ELR (cell line): ENCODE measurements around the gene ANXA2.
"Not testable (repeated sequence)": the region's sequence is repeated elsewhere in the genome, so short reads cannot be mapped to it uniquely, and the experiment has no call there.

Experiments used
- DNase-seq: peaks from one replicate; pipeline ENCODE4 v3.0.0-alpha.2; 2015; ENCODE audit warnings: low read depth

The ANXA2 gene

GRCh38 chr15:60410350-60410749, 12.6 kb upstream of the ANXA2 start:
- not testable (repeated sequence) for DNase-seq

DNA sequence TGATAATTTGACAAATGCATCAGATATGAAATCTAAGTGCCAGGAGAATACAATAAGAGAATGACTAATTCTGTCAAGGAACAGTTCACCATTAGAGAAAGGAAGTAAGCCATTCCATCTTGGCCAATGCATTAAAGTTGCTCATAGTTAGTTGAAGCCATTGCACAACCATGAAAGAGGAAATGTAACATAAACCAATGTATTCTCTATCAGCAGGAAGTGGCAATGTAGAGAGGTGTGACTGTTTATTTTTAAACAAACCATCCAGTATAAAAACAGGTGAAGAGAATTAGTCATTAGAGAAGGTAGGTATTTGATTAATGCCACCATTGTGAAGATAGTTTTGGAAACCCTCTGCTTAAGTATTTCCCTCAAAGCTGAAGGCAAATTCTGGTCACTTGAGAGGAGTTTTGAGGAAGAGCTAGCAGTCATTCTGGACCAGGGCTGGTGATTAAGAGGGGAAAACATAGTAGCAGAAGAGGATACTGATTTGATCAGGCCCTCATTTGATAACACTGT, 10.7 kb upstream of the ANXA2 start:
- peak; percentile 94 for DNase-seq

DNA sequence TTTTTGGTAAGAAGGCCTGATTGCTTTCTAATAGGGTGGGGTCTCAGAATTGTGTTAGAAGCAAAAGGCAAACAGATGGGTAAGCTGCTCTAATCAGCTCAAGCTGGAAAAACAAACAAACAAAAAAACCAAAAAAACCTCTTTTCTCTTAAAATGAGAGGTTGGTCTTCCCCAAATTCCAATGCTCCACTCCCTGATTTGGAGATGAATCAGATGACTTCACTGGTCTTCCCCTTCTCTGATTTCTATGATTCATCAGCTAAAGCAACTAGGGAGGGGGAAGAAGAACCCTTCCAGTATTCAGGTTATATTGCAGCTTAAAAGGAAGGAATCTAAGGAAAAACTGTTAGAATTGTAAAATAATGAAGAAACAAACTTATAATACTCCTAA, 9.6 kb upstream of the ANXA2 start:
- DNase-seq: peak; percentile 89

DNA sequence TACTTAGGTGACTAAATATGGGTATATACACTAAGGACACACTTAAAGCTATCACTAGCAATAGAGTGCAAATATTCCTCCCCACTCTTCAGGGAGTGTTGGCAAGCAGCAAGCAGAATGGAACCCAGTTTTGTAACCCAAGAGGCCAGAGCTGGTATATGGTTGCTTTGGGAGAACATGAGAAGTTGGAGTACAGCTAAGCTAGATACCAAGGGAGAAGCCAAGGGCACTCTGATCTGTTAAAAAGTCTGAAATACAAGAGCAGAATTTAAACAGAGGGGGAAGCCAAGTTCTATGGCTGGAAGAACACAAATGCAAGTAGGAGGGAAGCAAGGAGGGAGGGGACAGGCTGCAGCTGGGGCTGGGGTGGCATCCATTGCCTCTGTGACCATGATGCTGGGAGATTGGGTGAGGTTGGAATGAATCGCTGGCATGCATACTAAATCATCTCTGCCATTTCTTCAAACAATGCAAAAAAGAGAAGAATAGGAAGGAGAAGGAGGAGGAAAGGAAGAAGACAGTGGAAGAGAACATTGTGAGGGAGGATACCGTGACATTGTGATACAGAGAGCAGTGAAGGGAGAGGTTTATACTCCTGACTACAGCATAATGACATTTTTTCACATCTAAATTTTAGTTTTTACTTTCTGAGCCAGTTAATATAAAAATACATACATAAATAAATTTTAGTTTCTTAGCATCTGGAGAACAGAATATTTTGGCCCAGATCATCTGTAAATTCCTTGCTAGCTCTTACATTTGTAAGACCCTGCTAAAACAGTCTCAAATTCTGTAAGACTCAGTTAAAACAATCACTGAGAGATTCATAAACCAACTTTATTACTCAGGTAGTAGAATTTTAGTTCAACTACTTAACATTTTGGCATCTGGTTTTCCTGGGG, 9.0 kb upstream of the ANXA2 start:
- DNase-seq: no peak

GRCh38 chr15:60405399-60405798, 7.6 kb upstream of the ANXA2 start:
- no peak for DNase-seq

DNA sequence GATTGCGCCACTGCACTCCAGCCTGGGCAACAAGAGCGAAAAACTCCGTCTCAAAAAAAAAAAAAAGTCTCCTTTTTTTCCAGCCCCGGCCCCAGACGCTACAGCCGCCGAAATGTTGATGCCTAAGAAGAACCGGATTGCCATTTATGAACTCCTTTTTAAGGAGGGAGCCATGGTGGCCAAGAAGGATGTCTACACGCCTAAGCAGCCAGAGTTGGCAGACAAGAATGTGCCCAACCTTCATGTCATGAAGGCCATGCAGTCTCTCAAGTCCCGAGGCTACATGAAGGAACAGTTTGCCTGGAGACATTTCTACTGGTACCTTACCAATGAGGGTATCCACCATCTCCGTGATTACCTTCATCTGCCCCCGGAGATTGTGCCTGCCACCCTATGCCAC, 6.6 kb upstream of the ANXA2 start:
- not testable (repeated sequence) for DNase-seq

DNA sequence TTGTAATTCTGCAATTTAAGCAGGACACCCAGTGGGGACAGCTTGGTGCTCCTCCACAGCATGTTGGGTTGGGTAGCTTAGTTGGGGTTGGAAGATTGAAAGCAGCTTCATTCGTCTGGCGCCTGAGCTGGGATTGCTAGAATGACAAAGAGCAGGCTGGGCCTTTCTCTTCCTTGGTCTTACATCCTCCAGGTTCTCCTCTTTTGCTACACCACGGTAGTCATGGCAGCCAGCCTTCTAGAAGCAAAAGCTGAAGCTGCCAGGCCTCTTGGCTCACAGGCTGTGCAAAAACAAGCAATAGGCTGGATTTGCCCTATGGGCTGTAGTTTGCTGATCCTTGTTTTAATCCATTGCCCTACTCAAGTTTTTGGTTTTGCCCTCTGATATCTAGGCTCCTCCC, 3.2 kb upstream of the ANXA2 start:
- no peak for DNase-seq

DNA sequence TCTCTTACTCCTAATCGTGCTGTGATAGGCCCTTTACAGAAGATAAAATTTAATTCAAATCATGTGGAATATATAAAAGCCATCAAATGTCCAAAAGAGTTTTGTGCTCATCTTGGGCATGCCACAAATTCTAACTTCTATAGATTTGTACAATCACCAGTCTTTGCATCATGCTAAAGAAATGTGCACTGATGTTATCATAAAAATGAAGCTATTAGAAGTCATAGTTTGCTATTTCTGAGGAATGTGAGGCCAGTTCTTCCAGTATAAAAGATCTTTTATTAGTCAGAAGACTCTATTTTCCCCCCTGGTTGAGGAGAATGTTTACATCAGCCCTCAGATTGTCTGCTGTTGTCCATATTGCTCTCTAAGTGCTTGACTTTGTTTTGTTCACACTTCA, 2.1 kb upstream of the ANXA2 start:
- DNase-seq: peak; percentile 95

DNA sequence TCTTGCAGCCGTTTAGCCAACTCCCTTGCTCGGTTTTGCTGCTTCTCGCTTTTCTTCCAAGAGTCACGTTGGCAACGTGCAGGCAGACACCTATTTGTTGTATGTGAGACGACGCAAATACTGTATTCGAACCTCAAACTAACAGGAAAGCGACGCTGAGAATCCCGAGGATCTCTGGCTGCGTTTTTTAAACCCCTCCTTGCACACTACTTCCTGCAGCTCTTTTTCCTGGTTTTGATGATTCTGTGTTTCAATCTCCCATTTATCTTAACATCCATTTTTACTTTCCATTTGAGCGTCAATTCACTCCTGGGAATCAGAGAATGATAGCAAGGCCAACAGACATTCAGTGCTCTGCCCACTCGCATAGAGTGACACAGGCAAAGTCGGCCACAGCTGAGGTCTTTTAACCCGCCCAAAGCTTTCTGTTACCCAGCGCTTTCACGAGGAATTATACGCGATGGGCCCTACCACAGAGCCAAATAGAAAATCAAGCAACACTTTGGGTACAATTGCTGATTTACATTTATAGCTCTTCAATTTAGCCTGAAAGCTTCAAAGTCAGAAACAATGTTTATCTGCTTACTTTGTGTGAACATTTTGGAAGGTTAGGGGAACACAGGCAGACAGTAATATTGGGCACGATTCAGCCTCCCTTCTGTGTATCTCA, 1.6 kb upstream of the ANXA2 start:
- DNase-seq: peak; percentile 67

- DNase-seq: peak; percentile 88
These were observed 621 bp downstream of the ANXA2 start for GRCh38 chr15:60396958-60397771.

DNA sequence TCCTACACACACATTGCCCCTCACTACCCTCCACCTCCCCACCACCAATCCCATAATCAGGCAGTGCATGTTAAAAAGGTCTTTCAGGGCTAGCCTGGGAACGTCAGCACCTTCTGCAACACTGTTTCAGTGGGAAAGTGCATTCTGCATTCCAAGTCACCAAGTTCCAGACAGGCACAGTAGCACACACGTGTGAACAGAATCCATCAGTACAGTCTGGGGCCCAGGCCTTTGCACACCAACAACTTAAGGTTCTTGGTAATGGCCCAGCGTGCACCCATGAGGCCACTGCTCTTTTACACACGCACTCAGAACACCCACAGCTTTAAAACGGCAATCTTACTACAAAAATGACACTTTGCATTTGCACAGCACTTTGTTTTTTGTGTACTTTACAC, 1.2 kb downstream of the ANXA2 start:
- DNase-seq: no peak

DNA sequence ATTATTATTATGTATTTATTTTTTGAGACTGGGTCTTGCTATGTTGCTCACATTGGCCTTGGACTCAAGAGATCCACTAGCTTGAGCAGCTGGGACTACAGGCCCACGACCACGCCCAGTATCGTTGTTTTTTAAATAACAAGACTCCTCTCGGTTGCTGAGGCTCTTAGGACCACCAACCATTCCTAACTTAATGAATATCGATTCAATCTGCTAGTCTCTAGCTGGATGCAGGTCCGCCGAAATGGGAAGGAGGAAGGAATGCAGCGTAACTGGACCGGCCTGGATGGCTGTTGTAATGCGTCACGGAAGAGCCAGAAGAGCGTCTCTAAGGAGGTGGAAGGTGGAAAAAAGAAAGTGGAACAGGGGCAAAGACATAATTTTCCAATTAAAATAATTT, 1.7 kb downstream of the ANXA2 start:
- peak; percentile 57 for DNase-seq

DNA sequence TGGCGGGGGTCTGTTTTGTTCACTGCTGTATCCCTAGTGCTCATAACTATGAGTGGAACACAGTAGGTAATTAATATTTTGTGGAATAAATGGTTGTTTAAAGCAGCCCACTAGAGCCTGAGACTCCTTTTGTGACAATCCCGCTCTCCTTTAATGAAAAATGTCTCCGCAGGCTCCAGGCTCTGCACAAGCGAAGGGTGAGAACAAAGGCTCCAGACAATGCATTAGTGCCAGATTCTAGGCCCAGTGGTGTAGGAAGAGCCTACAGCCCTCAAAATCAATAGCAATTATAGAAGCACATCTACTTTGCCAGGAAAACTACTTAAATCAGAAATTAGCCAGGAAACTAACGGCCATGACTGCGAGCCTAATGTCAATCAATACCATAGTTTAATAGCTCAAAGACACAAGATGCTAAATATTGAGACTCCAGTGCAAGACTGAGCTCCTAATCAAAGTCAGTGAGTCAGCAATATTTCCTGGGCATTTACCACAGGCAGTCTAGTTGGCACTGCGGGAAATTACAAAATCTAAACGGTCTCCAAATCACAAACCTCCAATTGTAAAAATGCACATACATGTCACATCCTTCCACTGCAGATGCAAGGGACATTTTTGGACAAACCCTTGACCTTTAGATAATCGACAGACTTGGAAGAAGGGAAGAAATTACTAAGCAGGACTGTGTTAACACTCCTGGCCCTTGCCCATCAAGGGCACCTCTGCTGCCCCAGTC, 2.3 kb downstream of the ANXA2 start:
- peak; percentile 51 for DNase-seq

GRCh38 chr15:60394689-60395097, 3.1 kb downstream of the ANXA2 start:
- DNase-seq: peak; percentile 53

GRCh38 chr15:60392986-60393790, 4.6 kb downstream of the ANXA2 start:
- peak; percentile 99 for DNase-seq

- peak; percentile 88 for DNase-seq
These were observed 5.2 kb downstream of the ANXA2 start for GRCh38 chr15:60392601-60392985.

DNA sequence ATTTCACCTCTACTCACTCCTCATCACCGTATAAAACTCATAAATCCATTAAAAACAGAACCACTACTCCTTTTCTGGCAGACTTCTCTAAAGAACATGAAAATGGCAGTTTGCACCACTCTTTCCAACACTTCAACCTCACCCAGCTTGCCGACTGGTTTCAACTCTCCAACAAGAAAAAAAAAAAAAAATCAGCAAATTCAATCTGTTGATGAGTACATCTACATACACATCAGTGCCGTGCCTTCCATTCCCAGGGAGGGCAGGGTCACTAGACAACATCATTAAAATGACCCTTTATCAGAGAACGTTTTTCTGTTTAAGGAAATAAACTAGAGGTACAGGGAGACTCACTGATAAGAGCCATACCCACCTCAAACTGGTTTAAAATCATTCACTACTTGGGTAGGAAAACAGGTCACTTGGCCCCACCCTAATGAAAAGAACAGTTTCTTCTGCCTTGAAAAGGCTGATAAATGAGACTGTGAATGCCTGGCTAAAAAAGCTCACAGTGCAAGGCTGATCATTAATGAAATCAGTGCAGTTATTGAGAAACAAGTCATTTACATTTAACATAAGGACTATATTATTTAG, 6.0 kb downstream of the ANXA2 start:
- DNase-seq: peak; percentile 38

DNA sequence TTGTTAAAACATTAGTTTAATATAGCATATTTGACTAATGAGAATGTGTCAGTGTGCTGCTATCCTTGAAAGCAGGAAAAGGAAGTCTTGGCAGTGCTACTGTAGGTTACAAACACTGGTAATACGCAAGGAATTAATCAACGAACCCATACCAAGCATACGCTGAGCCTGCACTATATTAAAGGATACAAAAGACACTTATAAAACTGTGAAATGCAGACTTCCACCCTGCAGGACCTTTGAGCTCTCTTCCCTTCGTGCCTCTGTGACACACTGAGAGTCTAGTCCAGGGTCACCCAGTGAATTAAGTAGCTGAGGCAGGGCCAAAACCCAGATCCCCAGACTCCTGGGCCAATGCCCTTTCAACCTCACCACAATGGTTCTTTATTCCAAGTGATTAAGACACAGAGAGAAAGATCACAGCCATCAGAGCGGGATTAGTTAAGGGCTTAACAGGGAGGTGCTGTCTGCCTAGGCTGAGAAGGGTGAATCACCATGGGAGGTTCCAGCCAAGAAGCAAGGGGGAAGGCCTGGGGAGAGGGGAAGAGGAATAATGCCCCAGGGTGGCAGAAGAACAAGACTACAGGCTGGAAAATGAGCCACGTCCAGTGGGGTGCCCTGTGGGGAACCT, 6.8 kb downstream of the ANXA2 start:
- peak; percentile 94 for DNase-seq

- no peak for DNase-seq
These were observed 7.6 kb downstream of the ANXA2 start for GRCh38 chr15:60390231-60390630.
